SJSA1 (cell line): ENCODE data around the gene NANOS3. TPM values are rescaled to one million over a fixed set of nuclear protein-coding genes. Genes with fewer than 3 reads are reported as not detected.

Source experiments
- DNase-seq, 2 experiments: peaks; one replicate each; pipeline ENCODE4 v3.0.0-alpha.2; 2015 to 2020; ENCODE audit warnings: low spot score in 2 of 2, low read depth in 1 of 2
- H3K27ac ChIP-seq: fragments of 250-450 bp; sonication (Bioruptor Pico); 2 replicates; pipeline ENCODE4 v1.5.1; 2020; ENCODE audit warnings: mild to moderate bottlenecking, moderate library complexity
- H3K27me3 ChIP-seq: fragments of 250-450 bp; sonication (Bioruptor Pico); replicated peaks from 2 replicates; pipeline ENCODE4 v1.5.1; 2020; ENCODE audit warnings: mild to moderate bottlenecking, moderate library complexity
- H3K36me3 ChIP-seq: fragments of 250-450 bp; sonication (Bioruptor Pico); 2 replicates; pipeline ENCODE4 v1.5.1; 2020; ENCODE audit warnings: mild to moderate bottlenecking
- H3K4me1 ChIP-seq: fragments of 250-450 bp; sonication (Bioruptor Pico); replicated peaks from 2 replicates; pipeline ENCODE4 v1.6.1; 2021; ENCODE audit warnings: mild to moderate bottlenecking
- H3K4me3 ChIP-seq: fragments of 250-450 bp; sonication (Bioruptor Pico); 2 replicates; pipeline ENCODE4 v1.5.1; 2020; ENCODE audit warnings: mild to moderate bottlenecking
- H3K9me3 ChIP-seq: fragments of 250-450 bp; sonication (Bioruptor Pico); replicated peaks from 2 replicates; pipeline ENCODE4 v1.5.1; 2020; ENCODE audit warnings: mild to moderate bottlenecking
- total RNA-seq: library from RNA; depleted of rRNA; stranded (reverse); fragments of >200 nt; shearing (Covaris generic); gene quantifications from 2 replicates; pipeline ENCODE4 v1.2.3, GENCODE V29; 2014; rRNA removed

Gene NANOS3
- total RNA-seq = 0.50 TPM in 1 of 2 replicates, not detected in the other

GRCh38 chr19:13876834-13877233 is at the start of gene NANOS3:
Gene NANOS3, plus strand, starts transcription at chr19:13877134. Its CDS starts 115 bp downstream, at chr19:13877249.
- H3K27me3 ChIP-seq = no peaks in the 10 kb centered on the region
- H3K9me3 ChIP-seq = no peaks in the 10 kb centered on the region
- H3K36me3 ChIP-seq = no peaks in the 10 kb centered on the region
- no peak within 1 kb of the TSS for H3K27ac ChIP-seq
- DNase-seq = no peak
- peaks cover 14% of the 10 kb centered on the region for H3K4me1 ChIP-seq
- H3K4me3 ChIP-seq = no peak within 1 kb of the TSS

GRCh38 chr19:13827656-13828055 is 49.3 kb upstream of the NANOS3 start:
- DNase-seq = no peak
- Histone ChIP-seq H3K9me3 (no peaks in the 10 kb centered on the region; the same call in 1 of the 2 replicates), H3K27me3 (no peaks in the 10 kb centered on the region), H3K36me3 (peaks cover 57% of the 10 kb centered on the region), H3K4me3 (no peak overlapping the region), H3K4me1 (no peaks in the 10 kb centered on the region), H3K27ac (no peak overlapping the region)

- H3K27me3 ChIP-seq = no peaks in the 10 kb centered on the region
- peaks cover 70% of the 10 kb centered on the region for H3K36me3 ChIP-seq
- no peak for DNase-seq
- H3K9me3 ChIP-seq = no peaks in the 10 kb centered on the region; the same call in 1 of the 2 replicates
- H3K4me3 ChIP-seq = no peak overlapping the region
- H3K4me1 ChIP-seq = peaks cover 23% of the 10 kb centered on the region
- no peak overlapping the region for H3K27ac ChIP-seq
These were observed 46.7 kb upstream of the NANOS3 start for GRCh38 chr19:13830114-13830740.

GRCh38 chr19:13830741-13831536 is 46.0 kb upstream of the NANOS3 start:
- Histone ChIP-seq H3K36me3 (peaks cover 70% of the 10 kb centered on the region), H3K27ac (no peak overlapping the region), H3K4me3 (no peak overlapping the region), H3K9me3 (no peaks in the 10 kb centered on the region; the same call in 1 of the 2 replicates), H3K27me3 (no peaks in the 10 kb centered on the region), H3K4me1 (peaks cover 26% of the 10 kb centered on the region)
- DNase-seq = no peak

GRCh38 chr19:13831537-13832467 is 45.1 kb upstream of the NANOS3 start:
- no peak overlapping the region for H3K4me3 ChIP-seq
- peaks cover 70% of the 10 kb centered on the region for H3K36me3 ChIP-seq
- peaks cover 35% of the 10 kb centered on the region for H3K4me1 ChIP-seq
- H3K9me3 ChIP-seq = no peaks in the 10 kb centered on the region; the same call in 1 of the 2 replicates
- no peaks in the 10 kb centered on the region for H3K27me3 ChIP-seq
- no peak for DNase-seq
- no peak overlapping the region for H3K27ac ChIP-seq

- Histone ChIP-seq H3K27me3 (no peaks in the 10 kb centered on the region), H3K9me3 (no peaks in the 10 kb centered on the region; the same call in 1 of the 2 replicates), H3K27ac (peak overlapping the region; percentile 20; the same call in 1 of the 2 replicates), H3K36me3 (peaks cover 79% of the 10 kb centered on the region), H3K4me1 (peaks cover 53% of the 10 kb centered on the region), H3K4me3 (no peak overlapping the region)
- peak; percentile 84 to 91 for DNase-seq
These were observed 43.3 kb upstream of the NANOS3 start for GRCh38 chr19:13833330-13834243.

- Histone ChIP-seq H3K9me3 (no peaks in the 10 kb centered on the region; the same call in 1 of the 2 replicates), H3K36me3 (peaks cover 88% of the 10 kb centered on the region), H3K4me1 (peaks cover 62% of the 10 kb centered on the region), H3K27ac (peak overlapping the region; percentile 20; the same call in 1 of the 2 replicates), H3K27me3 (no peaks in the 10 kb centered on the region), H3K4me3 (no peak overlapping the region)
- peak in 1 of 2 experiments; percentile 41 for DNase-seq
These were observed 42.5 kb upstream of the NANOS3 start for GRCh38 chr19:13834244-13835069.

GRCh38 chr19:13835791-13836723 is 40.9 kb upstream of the NANOS3 start:
- no peak for DNase-seq
- H3K27ac ChIP-seq = peak overlapping the region; percentile 34
- H3K4me3 ChIP-seq = no peak overlapping the region
- H3K36me3 ChIP-seq = peaks cover 91% of the 10 kb centered on the region
- no peaks in the 10 kb centered on the region for H3K27me3 ChIP-seq
- no peaks in the 10 kb centered on the region; the same call in 1 of the 2 replicates for H3K9me3 ChIP-seq
- peaks cover 74% of the 10 kb centered on the region for H3K4me1 ChIP-seq

GRCh38 chr19:13838435-13839129 is 38.4 kb upstream of the NANOS3 start:
- no peaks in the 10 kb centered on the region; the same call in 1 of the 2 replicates for H3K9me3 ChIP-seq

GRCh38 chr19:13839130-13839937 is 37.6 kb upstream of the NANOS3 start:
- Histone ChIP-seq H3K27me3 (no peaks in the 10 kb centered on the region), H3K4me3 (peak overlapping the region; percentile 92), H3K27ac (peak overlapping the region; percentile 99), H3K4me1 (peaks cover 82% of the 10 kb centered on the region), H3K9me3 (no peaks in the 10 kb centered on the region; the same call in 1 of the 2 replicates), H3K36me3 (peaks cover 80% of the 10 kb centered on the region)
- peak; percentile 95 for DNase-seq

More at GRCh38 chr19:13838435-13839129, 38.4 kb upstream of the NANOS3 start:
- Histone ChIP-seq H3K27me3 (no peaks in the 10 kb centered on the region), H3K4me1 (peaks cover 82% of the 10 kb centered on the region), H3K27ac (peak overlapping the region; percentile 99), H3K36me3 (peaks cover 87% of the 10 kb centered on the region), H3K4me3 (peak overlapping the region; percentile 92)
- no peak for DNase-seq
